IPS-20b (cell line): ENCODE measurements around the gene KRT8.

Experiments used
- H3K27ac ChIP-seq: one replicate; pipeline ENCODE4 v1.5.1; 2013; ENCODE audit warnings: low read length
- H3K27me3 ChIP-seq: 2 replicates; pipeline ENCODE4 v1.6.1; 2013; ENCODE audit warnings: mild to moderate bottlenecking, low read length, inconsistent platforms; ENCODE audit not compliant: insufficient read depth
- H3K36me3 ChIP-seq: 2 replicates; pipeline ENCODE4 v1.6.1; 2013; ENCODE audit warnings: low read depth, mild to moderate bottlenecking, inconsistent platforms, low read length, moderate library complexity; ENCODE audit not compliant: insufficient read depth
- H3K4me1 ChIP-seq: 2 replicates; pipeline ENCODE4 v1.6.1; 2013; ENCODE audit warnings: mild to moderate bottlenecking, control low read depth, inconsistent platforms, low read length, moderate library complexity; ENCODE audit not compliant: insufficient read depth
- H3K4me3 ChIP-seq: 2 replicates; pipeline ENCODE4 v1.5.1; 2013; ENCODE audit warnings: mild to moderate bottlenecking, low read length, inconsistent platforms
- H3K9ac ChIP-seq: 2 replicates; pipeline ENCODE4 v1.6.1; 2013; ENCODE audit warnings: low read depth, mild to moderate bottlenecking, inconsistent platforms, low read length, moderate library complexity
- H3K9me3 ChIP-seq: 2 replicates; pipeline ENCODE4 v1.6.1; 2013; ENCODE audit warnings: mild to moderate bottlenecking, low read depth, low read length, inconsistent platforms; ENCODE audit not compliant: insufficient read depth

The KRT8 gene

GRCh38 chr12:52945389-52946232 lies 40.7 kb upstream of the KRT8 start:
- Histone ChIP-seq H3K9me3 (no peaks in the 10 kb centered on the region), H3K4me3 (peak overlapping the region; percentile 48), H3K36me3 (peaks cover 9% of the 10 kb centered on the region), H3K27ac (peak overlapping the region; percentile 74), H3K9ac (peak overlapping the region; percentile 44), H3K4me1 (peaks cover 36% of the 10 kb centered on the region), H3K27me3 (no peaks in the 10 kb centered on the region)

DNA sequence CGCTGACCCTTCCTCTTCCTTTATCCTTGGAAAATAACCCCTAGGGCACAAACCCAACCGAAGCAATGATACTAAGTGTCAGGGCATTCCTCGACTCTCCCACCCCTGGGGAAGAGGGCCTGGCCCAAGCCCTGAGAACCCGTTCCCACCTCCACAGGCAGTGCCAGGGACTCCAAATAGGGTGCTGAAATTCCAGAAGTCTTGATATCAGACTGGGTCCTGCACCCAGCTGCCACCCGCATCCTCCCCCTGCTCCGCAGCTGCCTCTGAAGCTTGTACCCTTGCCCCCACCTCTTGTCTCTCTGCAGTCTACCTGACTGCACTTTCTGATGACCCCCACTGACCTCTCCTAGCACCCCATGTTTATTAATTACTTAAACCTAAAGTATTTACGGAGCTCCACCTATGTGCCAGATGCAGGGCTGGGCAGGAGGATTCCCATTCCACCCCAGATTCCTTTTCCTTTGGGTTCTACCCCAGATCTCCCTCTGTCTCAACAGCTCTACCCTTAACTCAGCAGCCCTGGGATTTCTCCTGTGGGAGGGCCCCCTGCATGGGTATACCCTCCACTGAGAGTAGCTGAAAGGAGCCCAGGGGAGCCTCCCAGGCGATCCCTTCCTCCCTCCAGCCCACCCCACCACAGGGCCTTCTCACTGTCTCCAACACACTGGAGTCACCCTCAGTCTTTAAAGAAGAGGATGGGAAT lies 40.0 kb upstream of the KRT8 start:
- Histone ChIP-seq H3K9ac (peak overlapping the region; percentile 44), H3K4me3 (peak overlapping the region; percentile 48), H3K27ac (peak overlapping the region; percentile 74), H3K36me3 (0 out of 2 replicates have a peak, but pooled peaks cover 3% of the 10 kb centered on the region), H3K27me3 (no peaks in the 10 kb centered on the region), H3K9me3 (no peaks in the 10 kb centered on the region), H3K4me1 (peaks cover 31% of the 10 kb centered on the region)

DNA sequence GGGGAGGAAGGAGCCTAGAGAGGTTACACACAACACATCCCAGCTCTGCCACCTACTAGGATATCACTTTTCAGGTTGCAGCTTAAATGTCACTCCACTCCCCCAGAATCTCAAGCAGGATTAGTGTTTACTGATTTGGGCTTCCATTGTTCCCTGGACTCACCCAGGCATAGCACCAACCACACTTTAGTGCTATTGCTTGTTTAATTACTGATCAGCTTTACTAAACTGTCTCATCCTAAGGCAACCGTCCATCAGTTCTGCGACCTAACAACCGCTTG lies 38.0 kb upstream of the KRT8 start:
- H3K9me3 ChIP-seq: no peaks in the 10 kb centered on the region
- no peaks in the 10 kb centered on the region for H3K36me3 ChIP-seq
- no peak overlapping the region for H3K9ac ChIP-seq
- no peak overlapping the region for H3K4me3 ChIP-seq
- peaks cover 26% of the 10 kb centered on the region for H3K4me1 ChIP-seq
- no peaks in the 10 kb centered on the region for H3K27me3 ChIP-seq
- no peak overlapping the region for H3K27ac ChIP-seq

- no peak overlapping the region for H3K9ac ChIP-seq
- no peak overlapping the region for H3K27ac ChIP-seq
- no peak overlapping the region for H3K4me3 ChIP-seq
Observed at GRCh38 chr12:52942066-52942900, 37.4 kb upstream of the KRT8 start.

DNA sequence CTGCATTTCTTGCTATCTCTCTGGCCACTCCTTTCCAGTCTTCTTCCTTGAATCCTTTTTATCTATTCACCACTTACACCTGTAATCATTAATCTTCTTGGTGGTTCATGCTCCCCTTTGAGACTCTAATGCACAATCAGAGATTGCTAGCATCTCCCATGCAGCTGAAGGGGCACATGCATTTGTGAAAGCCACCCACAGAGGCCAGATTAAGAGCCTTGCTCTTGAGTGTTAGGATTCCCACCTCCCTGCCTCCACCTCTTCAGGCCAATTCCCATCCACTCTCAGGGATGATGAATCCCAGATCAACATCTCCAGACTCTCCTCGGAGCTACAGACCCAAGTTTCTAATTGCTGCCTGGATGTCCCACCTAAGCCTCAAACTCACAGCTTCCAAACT lies 24.7 kb upstream of the KRT8 start:
- Histone ChIP-seq H3K9me3 (no peaks in the 10 kb centered on the region), H3K36me3 (no peaks in the 10 kb centered on the region), H3K27ac (no peak overlapping the region), H3K9ac (no peak overlapping the region), H3K27me3 (no peaks in the 10 kb centered on the region), H3K4me3 (no peak overlapping the region), H3K4me1 (peaks cover 12% of the 10 kb centered on the region)

More at GRCh38 chr12:52942066-52942900, 37.4 kb upstream of the KRT8 start:
- no peaks in the 10 kb centered on the region for H3K9me3 ChIP-seq
- peaks cover 24% of the 10 kb centered on the region for H3K4me1 ChIP-seq
- H3K36me3 ChIP-seq: no peaks in the 10 kb centered on the region
- no peaks in the 10 kb centered on the region for H3K27me3 ChIP-seq

- no peak overlapping the region for H3K9ac ChIP-seq
- H3K36me3 ChIP-seq: no peaks in the 10 kb centered on the region
- no peaks in the 10 kb centered on the region for H3K27me3 ChIP-seq
- H3K4me1 ChIP-seq: peaks cover 12% of the 10 kb centered on the region
- H3K4me3 ChIP-seq: no peak overlapping the region
- no peaks in the 10 kb centered on the region for H3K9me3 ChIP-seq
- no peak overlapping the region for H3K27ac ChIP-seq
Observed at GRCh38 chr12:52927964-52928363, 23.1 kb upstream of the KRT8 start.

- peaks cover 12% of the 10 kb centered on the region for H3K4me1 ChIP-seq
- no peaks in the 10 kb centered on the region for H3K36me3 ChIP-seq
- H3K9me3 ChIP-seq: no peaks in the 10 kb centered on the region
- no peak overlapping the region for H3K9ac ChIP-seq
- no peaks in the 10 kb centered on the region for H3K27me3 ChIP-seq
- no peak overlapping the region for H3K4me3 ChIP-seq
- H3K27ac ChIP-seq: no peak overlapping the region
Observed at GRCh38 chr12:52926596-52927234, 21.8 kb upstream of the KRT8 start.

DNA sequence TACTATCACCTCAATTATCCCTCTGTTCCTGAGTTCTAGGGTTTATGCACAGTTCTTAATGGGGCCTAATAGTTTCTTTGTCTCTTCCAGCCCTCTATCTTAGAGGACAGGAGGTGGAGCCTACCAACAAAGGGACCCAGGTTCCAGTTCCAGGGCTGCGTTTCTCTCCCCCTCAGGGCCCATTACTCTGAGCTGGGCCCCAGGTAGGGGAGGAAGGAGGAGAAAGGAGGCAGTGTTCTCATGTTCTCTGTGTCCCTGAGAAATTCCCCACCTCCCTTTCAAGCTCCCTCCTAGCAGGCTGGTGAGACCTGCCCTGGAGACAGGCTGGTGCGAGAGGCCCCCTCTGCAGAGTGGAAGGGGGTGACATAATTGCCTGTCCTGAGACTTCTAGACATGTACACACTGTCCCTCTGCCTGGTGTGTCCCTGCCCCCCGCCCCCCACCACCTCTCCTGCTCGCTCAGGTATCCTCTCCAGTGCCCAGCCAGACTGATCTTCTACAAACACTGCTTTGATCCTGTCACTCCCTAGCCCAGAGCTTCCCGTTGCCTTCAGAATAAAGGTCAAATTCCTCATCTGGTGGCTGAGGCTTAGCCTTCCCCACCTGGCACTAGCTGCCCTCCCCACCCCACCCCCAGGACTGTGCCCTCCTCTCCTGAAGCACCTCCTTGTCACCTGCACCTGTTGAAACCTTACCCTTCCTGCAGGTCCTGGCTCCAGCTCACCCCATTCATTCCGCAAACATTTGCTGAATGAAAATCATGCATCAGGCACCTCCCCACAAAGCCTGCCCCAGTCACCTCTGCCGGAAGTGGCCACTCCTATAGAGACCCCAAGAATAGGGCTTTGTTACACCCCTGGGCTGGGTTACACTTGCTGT lies 21.1 kb upstream of the KRT8 start:
- Histone ChIP-seq H3K4me1 (peaks cover 15% of the 10 kb centered on the region), H3K27ac (no peak overlapping the region), H3K27me3 (no peaks in the 10 kb centered on the region), H3K36me3 (no peaks in the 10 kb centered on the region), H3K4me3 (no peak overlapping the region), H3K9ac (peak overlapping the region; percentile 23; the same call in 1 of the 2 replicates), H3K9me3 (no peaks in the 10 kb centered on the region)

GRCh38 chr12:52924764-52925716 lies 20.2 kb upstream of the KRT8 start:
- H3K27ac ChIP-seq: no peak overlapping the region
- no peaks in the 10 kb centered on the region for H3K36me3 ChIP-seq
- H3K4me3 ChIP-seq: no peak overlapping the region
- no peaks in the 10 kb centered on the region for H3K9me3 ChIP-seq
- no peaks in the 10 kb centered on the region for H3K27me3 ChIP-seq
- H3K4me1 ChIP-seq: peaks cover 18% of the 10 kb centered on the region
- no peak overlapping the region; the same call in 1 of the 2 replicates for H3K9ac ChIP-seq
